ENCODE measurements around the gene DRAXIN. TPM values are rescaled to one million over a fixed set of nuclear protein-coding genes. Genes with fewer than 3 reads are reported as not detected.

DRAXIN gene
- total RNA-seq, 1 experiment from 2014 or later, result 20.5 TPM

GRCh38 chr1:11701551-11701961 lies 10.0 kb downstream of the DRAXIN start:
- Mint-ChIP-seq H3K27me3 (ENCODE audit: low read depth) (no peaks in the 10 kb centered on the region), H3K4me1 (peaks cover 51 to 52% of the 10 kb centered on the region in 2 experiments), H3K36me3 (ENCODE audit: insufficient read depth in 1 of 3, low read depth in 3 of 3) (peaks cover 0 to 3% (median 0%) of the 10 kb centered on the region in 3 experiments; a peak in 3 of 7 replicates), H3K4me3 (no peak overlapping the region), H3K27ac (peak overlapping the region in 1 of 3 experiments; percentile 5; a peak in 1 of 7 replicates), H3K9me3 (no peaks in the 10 kb centered on the region)
- H3K56ac ChIP-seq (ENCODE audit: insufficient read length, low read depth, low read length), result no peak overlapping the region
- no peak overlapping the region for H2BK15ac ChIP-seq (ENCODE audit: low read depth, low read length)
- peaks cover 10% of the 10 kb centered on the region for H3K4me1 ChIP-seq (ENCODE audit: insufficient read depth, low read length)
- no peak overlapping the region for H3T11ph ChIP-seq (ENCODE audit: low read length)
- no peak for TF ChIP-seq CTCF (conservative IDR thresholded peaks at IDR 0.05)
- no peaks in the 10 kb centered on the region; the same call in 1 of the 2 replicates for H3K79me2 ChIP-seq (ENCODE audit: insufficient read depth, low read length)
- no peak overlapping the region for H3K14ac ChIP-seq (ENCODE audit: insufficient read depth, low read length)
- no peak overlapping the region for H3K9ac ChIP-seq (ENCODE audit: extremely low read depth, insufficient read length, low read length)
- no peak overlapping the region for H2BK20ac ChIP-seq (ENCODE audit: low read depth, low read length, poor library complexity, severe bottlenecking)
- H2BK5ac ChIP-seq (ENCODE audit: insufficient read length, low read length), result no peak overlapping the region
- no peak overlapping the region for H3K27ac ChIP-seq (ENCODE audit: insufficient read length, low read depth, low read length)
- no peak overlapping the region for H3K4ac ChIP-seq (ENCODE audit: low read depth, low read length)
- H3K23ac ChIP-seq (ENCODE audit: insufficient read length, low read depth, low read length), result no peak overlapping the region
- no peaks in the 10 kb centered on the region for H3K27me3 ChIP-seq (ENCODE audit: insufficient read depth, low read length)
- no peak overlapping the region for H4K8ac ChIP-seq (replicated peaks; ENCODE audit: insufficient read length, low read depth, low read length)
- no peak overlapping the region for H3K4me2 ChIP-seq (ENCODE audit: insufficient read depth, insufficient read length, low read length)
- H2BK120ac ChIP-seq (ENCODE audit: low read depth, low read length, poor library complexity, severe bottlenecking), result no peak overlapping the region
- no peak overlapping the region for H4K91ac ChIP-seq (ENCODE audit: insufficient read length, low read depth, low read length)
- H3K79me1 ChIP-seq (ENCODE audit: insufficient read depth, low read depth, low read length, poor library complexity, severe bottlenecking), result no peaks in the 10 kb centered on the region
- no peak overlapping the region for H4K5ac ChIP-seq (ENCODE audit: insufficient read length, low read depth, low read length)
- no peak overlapping the region for H2AFZ ChIP-seq (ENCODE audit: low read length)
- H2AK5ac ChIP-seq (ENCODE audit: insufficient read length, low read length), result no peak overlapping the region
- H3K18ac ChIP-seq (ENCODE audit: insufficient read length, low read depth, low read length), result no peak overlapping the region
- DNase-seq, result peak; percentile 30
- WGBS (ENCODE audit: extremely low coverage, insufficient read length, low lambda C conversion rate), result no CpG with 5 or more reads among the region's 15 CpGs
- no peak overlapping the region for H2BK12ac ChIP-seq (ENCODE audit: insufficient read length, low read depth, low read length)
- no peaks in the 10 kb centered on the region for H3K9me3 ChIP-seq (ENCODE audit: control insufficient read depth, low read depth, low read length)
- peaks cover 8% of the 10 kb centered on the region for H4K20me1 ChIP-seq (ENCODE audit: control insufficient read depth, insufficient read depth, insufficient read length)
- peaks cover 5% of the 10 kb centered on the region for H3K23me2 ChIP-seq (ENCODE audit: insufficient read length, low read depth, low read length, poor library complexity, severe bottlenecking)

All from H9 (cell line).